ENCODE results near the gene DNAH14. TPM values are rescaled to one million over a fixed set of nuclear protein-coding genes. Genes with fewer than 3 reads are reported as not detected.

The DNAH14 gene
- total RNA-seq, 1 experiment from 2014 or later = 39.7 TPM

DNA sequence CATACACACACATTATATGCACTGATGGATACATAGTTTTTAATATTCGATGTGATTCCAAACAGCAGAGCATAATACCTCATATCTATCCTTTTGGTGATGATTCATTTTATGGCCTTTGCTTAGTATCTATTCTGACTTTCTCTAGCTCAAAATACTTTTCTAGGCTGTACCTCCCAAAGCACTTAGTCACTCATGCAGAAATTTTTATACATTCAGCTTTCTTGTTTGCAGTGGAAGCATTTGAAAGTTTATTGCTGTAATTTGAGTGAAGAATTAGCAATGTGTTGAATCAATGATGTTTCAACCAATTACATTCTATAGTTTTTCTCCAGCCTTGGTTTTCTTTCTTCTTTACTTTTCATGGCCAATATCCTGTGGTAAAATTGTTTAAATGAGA, 431.7 kb downstream of the DNAH14 start:
- H2BK15ac ChIP-seq (ENCODE audit: low read depth, low read length) = no peak overlapping the region
- H4K91ac ChIP-seq (ENCODE audit: insufficient read length, low read depth, low read length) = no peak overlapping the region
- no peaks in the 10 kb centered on the region for H3K79me1 ChIP-seq (ENCODE audit: insufficient read depth, low read depth, low read length, poor library complexity, severe bottlenecking)
- H3K79me2 ChIP-seq (ENCODE audit: insufficient read depth, low read length) = no peaks in the 10 kb centered on the region
- H3T11ph ChIP-seq (ENCODE audit: low read length) = no peak overlapping the region
- H4K8ac ChIP-seq (replicated peaks; ENCODE audit: insufficient read length, low read depth, low read length) = no peak overlapping the region
- H3K4ac ChIP-seq (ENCODE audit: low read depth, low read length) = no peak overlapping the region
- no peak overlapping the region for H3K56ac ChIP-seq (ENCODE audit: insufficient read length, low read depth, low read length)
- Mint-ChIP-seq H3K9me3 (no peaks in the 10 kb centered on the region), H3K27ac (no peak overlapping the region), H3K27me3 (ENCODE audit: low read depth) (peaks cover 20% of the 10 kb centered on the region), H3K4me1 (no peaks in the 10 kb centered on the region; a peak in 1 of 4 replicates), H3K36me3 (ENCODE audit: insufficient read depth in 1 of 3, low read depth in 3 of 3) (no peaks in the 10 kb centered on the region), H3K4me3 (no peak overlapping the region)
- no peak overlapping the region for H2BK20ac ChIP-seq (ENCODE audit: low read depth, low read length, poor library complexity, severe bottlenecking)
- H3K14ac ChIP-seq (ENCODE audit: insufficient read depth, low read length) = no peak overlapping the region
- H2AFZ ChIP-seq (ENCODE audit: low read length) = no peak overlapping the region
- H3K18ac ChIP-seq (ENCODE audit: insufficient read length, low read depth, low read length) = no peak overlapping the region
- H2AK5ac ChIP-seq (ENCODE audit: insufficient read length, low read length) = no peak overlapping the region
- H3K27me3 ChIP-seq (ENCODE audit: insufficient read depth, low read length) = peaks cover 4% of the 10 kb centered on the region; the same call in 1 of the 2 replicates
- no peak overlapping the region for H3K23ac ChIP-seq (ENCODE audit: insufficient read length, low read depth, low read length)
- H4K5ac ChIP-seq (ENCODE audit: insufficient read length, low read depth, low read length) = no peak overlapping the region
- no peak overlapping the region for H3K9ac ChIP-seq (ENCODE audit: extremely low read depth, insufficient read length, low read length)
- no peaks in the 10 kb centered on the region for H3K23me2 ChIP-seq (ENCODE audit: insufficient read length, low read depth, low read length, poor library complexity, severe bottlenecking)
- no peak overlapping the region for H2BK12ac ChIP-seq (ENCODE audit: insufficient read length, low read depth, low read length)
- no peak overlapping the region for H2BK120ac ChIP-seq (ENCODE audit: low read depth, low read length, poor library complexity, severe bottlenecking)
- TF ChIP-seq, protein P1, sequence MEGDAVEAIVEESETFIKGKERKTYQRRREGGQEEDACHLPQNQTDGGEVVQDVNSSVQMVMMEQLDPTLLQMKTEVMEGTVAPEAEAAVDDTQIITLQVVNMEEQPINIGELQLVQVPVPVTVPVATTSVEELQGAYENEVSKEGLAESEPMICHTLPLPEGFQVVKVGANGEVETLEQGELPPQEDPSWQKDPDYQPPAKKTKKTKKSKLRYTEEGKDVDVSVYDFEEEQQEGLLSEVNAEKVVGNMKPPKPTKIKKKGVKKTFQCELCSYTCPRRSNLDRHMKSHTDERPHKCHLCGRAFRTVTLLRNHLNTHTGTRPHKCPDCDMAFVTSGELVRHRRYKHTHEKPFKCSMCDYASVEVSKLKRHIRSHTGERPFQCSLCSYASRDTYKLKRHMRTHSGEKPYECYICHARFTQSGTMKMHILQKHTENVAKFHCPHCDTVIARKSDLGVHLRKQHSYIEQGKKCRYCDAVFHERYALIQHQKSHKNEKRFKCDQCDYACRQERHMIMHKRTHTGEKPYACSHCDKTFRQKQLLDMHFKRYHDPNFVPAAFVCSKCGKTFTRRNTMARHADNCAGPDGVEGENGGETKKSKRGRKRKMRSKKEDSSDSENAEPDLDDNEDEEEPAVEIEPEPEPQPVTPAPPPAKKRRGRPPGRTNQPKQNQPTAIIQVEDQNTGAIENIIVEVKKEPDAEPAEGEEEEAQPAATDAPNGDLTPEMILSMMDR (conservative IDR thresholded peaks at IDR 0.05) = no peak
- no peak for DNase-seq
- H3K27ac ChIP-seq (ENCODE audit: insufficient read length, low read depth, low read length) = no peak overlapping the region
- no CpG with 5 or more reads among the region's 1 CpG for WGBS (ENCODE audit: extremely low coverage, insufficient read length, low lambda C conversion rate)
- no peaks in the 10 kb centered on the region for H4K20me1 ChIP-seq (ENCODE audit: control insufficient read depth, insufficient read depth, insufficient read length)
- H3K4me1 ChIP-seq (ENCODE audit: insufficient read depth, low read length) = no peaks in the 10 kb centered on the region
- H2BK5ac ChIP-seq (ENCODE audit: insufficient read length, low read length) = no peak overlapping the region
- H3K4me2 ChIP-seq (ENCODE audit: insufficient read depth, insufficient read length, low read length) = no peak overlapping the region
- no peaks in the 10 kb centered on the region for H3K9me3 ChIP-seq (ENCODE audit: control insufficient read depth, low read depth, low read length)
